ENCODE data around the gene CLCA1. TPM values are rescaled to one million over a fixed set of nuclear protein-coding genes. Genes with fewer than 3 reads are reported as not detected.

Gene CLCA1
- total RNA-seq, 2 donors from 2014 or later = not detected

DNA sequence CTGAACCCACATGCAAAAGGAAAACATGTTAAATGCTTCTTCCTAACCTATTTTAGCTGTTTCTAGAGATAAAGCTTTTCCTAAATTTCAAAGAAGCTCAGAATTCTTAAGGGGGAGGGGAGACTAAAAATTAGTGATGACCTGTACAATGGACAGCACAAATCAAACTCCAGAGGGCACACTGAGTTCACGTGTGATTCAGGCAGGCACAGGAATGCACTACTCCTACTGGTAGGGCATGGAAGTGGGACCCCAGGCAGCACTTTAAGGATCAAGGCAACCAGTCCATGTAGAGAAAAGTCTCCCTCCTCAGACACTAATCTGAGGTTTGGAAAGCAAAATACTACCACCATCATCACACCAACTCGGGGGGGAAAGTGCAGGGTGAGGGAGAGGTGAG, 46.9 kb downstream of the CLCA1 start:
- Mint-ChIP-seq H3K9me3 (no peaks in the 10 kb centered on the region), H3K27ac (no peak overlapping the region), H3K36me3 (no peaks in the 10 kb centered on the region)
- ATAC-seq (no peak), DNase-seq (ENCODE audit: low spot score in 2 of 2) (no peak)

DNA sequence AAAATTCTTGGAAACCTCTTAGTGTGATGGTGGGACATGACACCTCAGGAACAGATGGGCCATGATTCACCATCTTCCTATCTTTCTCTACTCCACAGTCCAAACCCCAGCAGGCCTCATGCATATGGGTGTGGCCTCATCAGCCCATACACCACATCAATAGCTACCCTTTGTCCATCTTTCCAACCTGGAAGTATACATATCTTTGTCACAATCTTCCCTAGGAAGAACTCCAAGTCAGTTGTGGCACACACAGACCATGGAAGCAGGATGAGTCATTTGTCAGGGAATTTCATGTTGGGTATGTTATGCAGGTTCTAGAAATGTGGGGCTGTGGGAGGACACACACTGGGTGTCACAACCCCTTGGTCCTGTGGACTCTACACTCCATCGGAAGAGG, 47.6 kb downstream of the CLCA1 start:
- ATAC-seq (no peak), DNase-seq (ENCODE audit: low spot score in 2 of 2) (no peak)
- Mint-ChIP-seq H3K27ac (no peak overlapping the region), H3K9me3 (no peaks in the 10 kb centered on the region), H3K36me3 (no peaks in the 10 kb centered on the region)

DNA sequence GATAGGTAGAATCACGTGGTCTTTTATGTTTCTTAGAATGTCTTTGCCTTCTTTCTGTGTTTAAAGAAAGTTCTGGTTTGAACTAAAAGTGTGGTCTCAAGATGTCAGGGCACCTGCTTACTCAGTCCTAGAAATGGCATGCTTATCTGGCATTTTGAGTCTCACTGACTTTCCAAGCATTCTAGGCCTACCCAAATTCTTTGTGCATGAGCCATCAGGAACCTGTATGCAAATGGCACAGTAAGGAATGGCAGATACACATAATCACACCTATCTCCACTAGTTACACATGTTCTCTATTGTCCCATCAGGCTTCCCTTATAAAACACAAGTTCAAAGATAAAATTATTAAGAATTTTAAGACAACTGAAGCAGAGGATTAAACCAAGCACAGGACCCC, 48.6 kb downstream of the CLCA1 start:
- ATAC-seq (no peak), DNase-seq (ENCODE audit: low spot score in 2 of 2) (no peak)
- no peaks in the 10 kb centered on the region for H3K9me3 Mint-ChIP-seq
- no peak overlapping the region for H3K27ac Mint-ChIP-seq
- H3K36me3 Mint-ChIP-seq = no peaks in the 10 kb centered on the region

DNA sequence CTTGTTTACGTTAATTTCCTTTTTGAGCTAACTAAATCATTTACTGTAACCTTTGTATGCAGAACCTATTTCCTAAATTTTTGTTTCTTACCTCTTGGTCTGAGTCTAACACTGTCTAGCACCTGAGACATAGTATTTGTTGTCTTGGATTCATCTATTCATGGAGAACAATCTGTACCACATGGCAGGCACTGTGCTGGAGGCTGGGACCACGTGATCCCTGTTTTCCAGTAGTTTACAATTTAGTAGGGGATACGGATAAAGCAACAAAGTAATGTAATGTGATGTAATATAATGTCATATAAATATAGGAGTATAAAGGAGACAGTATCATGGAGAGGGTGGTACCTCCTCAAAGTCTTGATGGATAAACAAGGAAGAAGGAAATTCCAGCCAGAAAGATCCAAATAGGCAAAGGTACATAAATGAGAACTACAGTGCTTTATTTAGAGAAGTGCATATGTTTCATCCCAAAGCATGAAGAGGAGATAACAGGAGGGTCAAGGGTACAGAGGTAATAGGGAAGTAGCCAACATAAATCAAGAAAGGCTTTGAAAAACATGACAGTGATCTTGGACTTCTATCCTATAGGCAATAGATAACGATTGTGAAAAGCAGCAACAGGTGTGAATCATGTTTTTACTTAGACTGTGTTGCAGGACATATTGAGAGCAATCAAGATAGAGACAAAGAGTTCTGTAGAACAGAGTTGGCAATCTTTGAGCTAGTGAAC, 52.2 kb downstream of the CLCA1 start:
- ATAC-seq (no peak), DNase-seq (ENCODE audit: low spot score in 2 of 2) (no peak)
- H3K27ac Mint-ChIP-seq = no peak overlapping the region
- no peaks in the 10 kb centered on the region for H3K9me3 Mint-ChIP-seq
- H3K36me3 Mint-ChIP-seq = no peaks in the 10 kb centered on the region

DNA sequence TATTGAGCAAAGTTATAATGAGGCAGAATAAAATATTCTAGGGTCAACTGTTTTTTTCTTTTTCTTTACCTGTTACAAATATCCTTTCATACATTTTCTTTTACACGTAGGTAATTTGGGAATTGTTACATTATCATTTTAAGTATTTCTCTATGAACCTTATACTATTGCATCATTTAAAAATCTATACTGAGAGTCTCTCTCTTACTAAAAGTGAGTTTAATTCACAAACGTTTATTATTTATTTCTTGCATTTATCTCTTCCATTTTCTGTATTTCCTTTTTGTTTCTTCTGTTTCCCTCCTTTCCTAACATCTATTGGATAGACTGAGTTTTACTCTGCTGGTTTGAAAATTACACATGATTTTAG, 52.8 kb downstream of the CLCA1 start:
- no peak for DNase-seq (ENCODE audit: low spot score in 2 of 2)
- no peak for ATAC-seq
- H3K36me3 Mint-ChIP-seq = no peaks in the 10 kb centered on the region
- H3K9me3 Mint-ChIP-seq = no peaks in the 10 kb centered on the region
- no peak overlapping the region for H3K27ac Mint-ChIP-seq

DNA sequence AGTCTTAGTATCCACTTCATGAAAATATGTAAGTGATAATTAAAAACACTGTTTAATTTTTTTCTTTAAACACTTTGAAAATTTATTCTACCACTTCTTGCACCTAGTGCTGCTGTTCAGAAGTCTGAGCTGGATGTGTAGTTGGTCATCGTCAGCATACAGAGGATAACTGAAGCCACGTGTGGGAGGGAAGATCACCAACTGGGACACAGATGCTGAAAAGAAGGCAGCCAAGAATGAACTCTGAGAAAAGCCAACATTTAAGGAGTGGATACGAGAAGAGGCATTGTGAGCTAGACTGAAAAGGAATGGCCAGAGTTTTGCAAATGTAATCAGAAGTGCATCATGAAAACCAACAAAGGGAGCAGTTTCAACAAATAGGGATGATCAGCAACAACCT, 53.5 kb downstream of the CLCA1 start:
- Mint-ChIP-seq H3K27ac (no peak overlapping the region), H3K9me3 (no peaks in the 10 kb centered on the region), H3K36me3 (no peaks in the 10 kb centered on the region)
- ATAC-seq (no peak), DNase-seq (ENCODE audit: low spot score in 2 of 2) (no peak)

DNA sequence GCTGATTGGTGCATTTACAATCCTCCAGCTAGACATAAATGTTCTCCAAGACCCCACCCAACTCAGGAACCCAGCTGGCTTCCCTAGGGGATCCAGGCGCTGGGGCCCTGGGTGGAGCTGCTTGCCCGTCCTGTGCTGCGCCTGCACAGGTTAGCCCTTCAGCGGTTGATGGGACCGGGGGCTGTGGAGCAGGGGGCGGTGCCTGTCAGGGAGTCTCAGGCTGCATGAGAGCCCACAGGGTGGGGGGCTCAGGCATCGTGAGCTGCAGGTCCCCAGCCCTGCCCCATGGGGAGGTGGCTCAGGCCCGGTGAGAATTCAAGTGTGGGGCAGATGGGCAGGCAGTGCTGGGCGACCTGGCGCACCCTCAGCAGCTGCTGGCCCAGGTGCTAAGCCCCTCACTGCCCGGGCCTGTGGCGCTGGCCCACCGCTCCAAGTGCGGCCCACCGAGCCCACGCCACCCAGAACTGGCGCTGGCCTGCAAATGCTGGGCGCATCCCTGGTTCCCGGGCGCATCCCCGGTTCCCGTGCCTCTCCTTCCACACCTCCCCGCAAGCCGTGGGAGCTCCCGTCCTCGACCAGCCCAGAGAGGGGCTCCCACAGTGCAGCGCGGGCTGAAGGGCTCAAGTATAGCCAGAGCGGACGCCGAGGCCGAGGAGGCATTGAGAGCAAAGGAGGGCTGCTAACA, 55.1 kb downstream of the CLCA1 start:
- H3K36me3 Mint-ChIP-seq = no peaks in the 10 kb centered on the region
- no peak for ATAC-seq

DNA sequence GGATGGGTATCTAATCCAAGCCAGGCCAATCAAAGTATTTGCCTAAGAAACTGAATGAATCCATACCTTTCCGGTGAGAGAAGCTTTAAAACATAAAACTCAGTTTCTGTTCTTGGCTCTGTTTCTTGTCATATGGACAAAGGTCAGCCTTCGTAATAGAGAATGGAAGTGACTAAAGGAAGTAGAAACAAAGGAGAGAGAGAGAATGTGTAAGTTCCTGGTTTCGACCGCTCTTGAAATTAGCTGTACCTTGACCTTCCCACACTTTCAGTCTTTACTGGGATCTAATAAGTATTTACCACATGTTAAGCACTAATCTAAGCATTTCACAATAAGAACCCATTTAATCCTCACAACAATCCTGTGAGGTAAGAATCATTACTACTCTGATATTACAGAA, 58.6 kb downstream of the CLCA1 start:
- no peak overlapping the region for H3K27ac Mint-ChIP-seq
- DNase-seq (ENCODE audit: low spot score in 2 of 2) (no peak), ATAC-seq (no peak)
- no peaks in the 10 kb centered on the region for H3K9me3 Mint-ChIP-seq
- H3K36me3 Mint-ChIP-seq = no peaks in the 10 kb centered on the region

More for the DNA sequence above, 55.1 kb downstream of the CLCA1 start:
- no peak overlapping the region for H3K27ac Mint-ChIP-seq
- H3K9me3 Mint-ChIP-seq = no peaks in the 10 kb centered on the region
- DNase-seq (ENCODE audit: low spot score in 2 of 2) = no peak

DNA sequence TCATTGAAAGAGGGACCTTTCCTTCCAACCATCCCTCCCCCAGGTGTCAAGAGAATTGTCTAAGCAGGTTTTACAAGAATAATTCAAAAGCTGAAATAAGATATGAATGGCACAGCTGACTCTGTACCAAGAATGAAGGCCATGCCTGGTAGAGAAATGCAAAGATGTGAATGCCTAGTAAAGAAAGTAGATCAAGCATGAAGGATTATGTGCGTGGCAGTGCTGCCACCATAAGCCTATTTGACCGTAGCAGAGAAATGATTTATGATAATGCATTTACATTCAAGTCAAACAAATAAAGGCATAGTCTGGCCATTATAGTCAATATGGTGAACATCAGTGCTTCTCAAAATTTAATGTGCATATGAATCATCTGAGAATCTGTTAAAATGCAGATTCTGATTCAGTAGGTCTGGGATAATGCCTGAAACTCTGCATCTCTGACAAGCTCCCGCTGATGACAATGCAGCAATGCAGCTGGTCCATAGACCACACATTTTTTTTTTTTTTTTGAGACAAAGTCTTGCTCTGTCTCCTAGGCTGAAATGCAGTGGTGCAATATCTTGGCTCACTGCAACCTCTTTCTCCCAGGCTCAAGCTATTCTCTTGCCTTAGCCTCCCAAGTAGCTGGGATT, 61.6 kb downstream of the CLCA1 start:
- no peak overlapping the region for H3K27ac Mint-ChIP-seq
- DNase-seq (ENCODE audit: low spot score in 2 of 2) = no peak
- no peaks in the 10 kb centered on the region for H3K36me3 Mint-ChIP-seq
- H3K9me3 Mint-ChIP-seq = no peaks in the 10 kb centered on the region
- ATAC-seq = no peak

DNA sequence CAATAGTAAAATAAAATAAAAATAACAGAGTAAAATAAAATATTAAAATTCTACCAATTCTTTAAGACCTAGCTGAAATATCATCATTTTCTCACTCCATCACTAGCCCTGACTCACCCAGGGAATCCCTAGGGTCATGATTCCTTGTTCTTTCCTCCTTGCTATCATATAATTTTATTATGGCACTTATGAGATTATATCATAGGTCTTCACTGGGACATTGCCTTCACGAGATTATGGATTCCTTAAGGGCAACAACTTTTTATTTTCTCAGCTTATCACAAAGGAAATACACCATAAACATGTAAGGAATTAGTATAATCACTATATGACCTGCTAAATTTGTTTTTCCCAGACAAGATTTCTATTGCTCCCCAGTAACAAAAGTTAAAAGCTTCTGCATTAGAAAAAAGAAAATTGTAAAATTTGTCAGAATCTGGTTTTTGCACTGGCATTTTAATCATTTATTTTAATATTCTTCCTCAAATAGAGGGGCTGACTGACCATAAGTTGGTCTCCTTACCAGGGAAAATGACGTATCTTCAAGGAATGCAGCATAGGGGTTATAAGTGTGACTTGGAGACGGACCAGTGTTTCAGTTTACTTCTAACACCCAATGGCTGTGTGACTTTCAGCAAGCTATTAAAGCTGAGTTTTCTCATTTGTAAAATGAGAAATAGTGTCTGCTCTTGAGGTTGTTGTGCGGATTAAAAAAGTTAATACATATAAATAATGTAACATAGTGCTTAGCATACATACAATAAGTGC, 69.4 kb downstream of the CLCA1 start:
- Mint-ChIP-seq H3K27ac (no peak overlapping the region), H3K36me3 (no peaks in the 10 kb centered on the region), H3K9me3 (no peaks in the 10 kb centered on the region)
- DNase-seq (ENCODE audit: low spot score in 2 of 2) (no peak), ATAC-seq (no peak)

DNA sequence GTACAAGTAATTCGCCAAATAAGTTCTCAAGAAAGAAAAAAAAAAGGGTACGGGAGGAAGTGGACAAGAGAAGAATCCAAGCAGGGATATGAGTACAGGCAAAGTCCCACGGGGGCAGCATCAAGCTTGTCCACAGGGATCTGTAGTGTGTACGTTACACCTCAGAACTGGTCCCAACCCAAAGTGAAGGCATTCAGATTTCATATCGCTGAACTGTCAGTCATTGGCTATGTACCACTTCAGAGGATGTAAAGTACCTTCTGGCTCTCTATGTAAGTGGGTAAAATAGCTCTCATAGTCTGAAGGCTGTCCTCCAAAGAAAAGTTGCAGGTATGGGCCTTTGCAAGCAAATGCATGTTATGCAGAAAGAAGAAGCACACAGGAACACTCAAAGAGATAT, 70.0 kb downstream of the CLCA1 start:
- ATAC-seq (no peak), DNase-seq (ENCODE audit: low spot score in 2 of 2) (no peak)
- no peaks in the 10 kb centered on the region for H3K36me3 Mint-ChIP-seq
- no peak overlapping the region for H3K27ac Mint-ChIP-seq
- H3K9me3 Mint-ChIP-seq = no peaks in the 10 kb centered on the region

DNA sequence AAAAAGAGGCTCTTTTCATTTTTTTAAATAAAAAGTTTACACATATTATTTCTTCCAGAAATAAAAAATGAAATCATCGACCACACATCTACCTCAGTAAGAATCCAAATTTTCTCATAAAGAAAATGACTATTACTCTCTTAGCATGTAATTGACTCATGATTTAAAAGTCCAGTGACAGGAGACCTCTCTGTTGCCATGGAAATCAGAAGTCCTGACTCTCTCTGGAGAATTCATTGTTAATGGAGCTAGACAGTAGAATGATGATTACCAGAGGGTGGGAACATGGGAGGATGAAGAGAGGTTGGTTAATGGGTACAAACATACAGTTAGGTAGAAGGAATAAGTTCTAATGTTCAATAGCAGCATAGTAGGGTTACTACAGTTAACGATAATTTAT, 73.1 kb downstream of the CLCA1 start:
- ATAC-seq (no peak), DNase-seq (ENCODE audit: low spot score in 2 of 2) (no peak)
- Mint-ChIP-seq H3K27ac (no peak overlapping the region), H3K36me3 (no peaks in the 10 kb centered on the region), H3K9me3 (no peaks in the 10 kb centered on the region)

DNA sequence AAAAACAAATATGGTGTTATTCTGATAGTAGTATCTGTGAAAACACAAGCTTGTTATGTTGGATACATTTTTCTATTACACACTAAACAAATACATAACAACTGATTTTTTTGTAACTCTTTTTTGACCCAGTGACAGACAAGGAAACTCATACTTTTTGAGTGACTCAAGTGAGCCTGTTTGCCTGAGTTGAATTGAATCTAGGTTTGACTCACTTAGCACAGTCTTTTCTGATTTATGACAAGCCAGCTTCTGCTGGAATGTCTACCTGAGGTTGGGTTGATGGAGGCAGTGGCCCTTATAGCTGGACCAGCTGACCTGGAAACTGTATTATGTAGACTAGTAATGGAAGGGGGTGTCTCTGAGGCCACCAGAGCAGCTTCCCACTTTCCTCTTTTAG, 73.9 kb downstream of the CLCA1 start:
- no peak for DNase-seq (ENCODE audit: low spot score in 2 of 2)
- Mint-ChIP-seq H3K27ac (no peak overlapping the region), H3K9me3 (no peaks in the 10 kb centered on the region), H3K36me3 (no peaks in the 10 kb centered on the region)
- no peak for ATAC-seq

DNA sequence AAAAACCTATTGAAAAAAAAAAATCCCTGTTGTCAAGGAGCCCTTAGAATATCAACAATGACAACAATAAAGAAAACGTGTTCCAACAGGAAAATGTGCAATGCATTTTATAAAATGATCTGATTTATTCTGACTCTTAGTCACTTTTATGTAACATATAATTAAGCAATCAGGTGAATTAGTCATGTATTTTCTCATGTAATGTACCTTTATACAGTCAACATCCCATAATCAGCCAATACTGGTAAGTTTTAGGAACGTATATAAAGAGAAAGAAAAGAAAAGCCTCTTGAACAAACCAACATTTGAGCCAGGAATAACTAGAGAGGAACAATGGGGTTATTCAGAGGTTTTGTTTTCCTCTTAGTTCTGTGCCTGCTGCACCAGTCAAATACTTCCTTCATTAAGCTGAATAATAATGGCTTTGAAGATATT, 78.1 kb downstream of the CLCA1 start, which contains the start of gene CLCA4:
CLCA4 (plus strand) TSS at position 292 of the 435 bp plus-strand sequence; CDS start at position 334, 42 bp downstream.
- Mint-ChIP-seq H3K9me3 (no peaks in the 10 kb centered on the region), H3K36me3 (no peaks in the 10 kb centered on the region), H3K27ac (no peak within 1 kb of the TSS)
- ATAC-seq (no peak), DNase-seq (ENCODE audit: low spot score in 2 of 2) (no peak)

DNA sequence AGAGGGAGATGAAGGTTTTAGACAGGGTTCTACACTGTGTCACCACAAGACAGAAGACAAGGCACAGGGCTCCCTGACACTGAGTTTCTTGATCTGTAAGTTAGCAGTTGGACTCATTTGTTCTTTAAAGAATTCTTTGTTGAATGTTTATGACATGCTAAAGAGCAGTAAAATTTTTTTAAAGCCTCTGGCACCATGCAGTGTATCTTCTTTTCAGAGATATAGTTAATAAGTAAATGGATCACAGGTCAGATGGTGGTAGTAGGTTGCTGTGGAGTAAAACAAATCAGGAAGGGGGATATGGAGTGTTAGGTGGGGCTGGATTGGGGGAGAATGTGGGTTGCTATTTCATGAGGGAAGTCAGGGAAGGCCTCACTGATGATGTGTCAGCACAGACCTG, 80.1 kb downstream of the CLCA1 start:
- no peaks in the 10 kb centered on the region for H3K9me3 Mint-ChIP-seq
- no peaks in the 10 kb centered on the region for H3K36me3 Mint-ChIP-seq
- H3K27ac Mint-ChIP-seq = no peak overlapping the region
- DNase-seq (ENCODE audit: low spot score in 2 of 2) (no peak), ATAC-seq (no peak)

Measured in activated naive CD4-positive, alpha-beta T cell treated with anti-CD3 and anti-CD28 coated beads, Interleukin-2, amount 50 U/mL, for 72 hours (primary cell).